ENCODE data around the gene C16orf92.
A peak's percentile ranks its signal among the peaks of the same experiment; 100 is the strongest.

Gene C16orf92

GRCh38 chr16:30060836-30061554, 38.0 kb downstream of the C16orf92 start:
- peak overlapping the region; percentile 69 for H3K27ac ChIP-seq
- TF ChIP-seq, protein P1, sequence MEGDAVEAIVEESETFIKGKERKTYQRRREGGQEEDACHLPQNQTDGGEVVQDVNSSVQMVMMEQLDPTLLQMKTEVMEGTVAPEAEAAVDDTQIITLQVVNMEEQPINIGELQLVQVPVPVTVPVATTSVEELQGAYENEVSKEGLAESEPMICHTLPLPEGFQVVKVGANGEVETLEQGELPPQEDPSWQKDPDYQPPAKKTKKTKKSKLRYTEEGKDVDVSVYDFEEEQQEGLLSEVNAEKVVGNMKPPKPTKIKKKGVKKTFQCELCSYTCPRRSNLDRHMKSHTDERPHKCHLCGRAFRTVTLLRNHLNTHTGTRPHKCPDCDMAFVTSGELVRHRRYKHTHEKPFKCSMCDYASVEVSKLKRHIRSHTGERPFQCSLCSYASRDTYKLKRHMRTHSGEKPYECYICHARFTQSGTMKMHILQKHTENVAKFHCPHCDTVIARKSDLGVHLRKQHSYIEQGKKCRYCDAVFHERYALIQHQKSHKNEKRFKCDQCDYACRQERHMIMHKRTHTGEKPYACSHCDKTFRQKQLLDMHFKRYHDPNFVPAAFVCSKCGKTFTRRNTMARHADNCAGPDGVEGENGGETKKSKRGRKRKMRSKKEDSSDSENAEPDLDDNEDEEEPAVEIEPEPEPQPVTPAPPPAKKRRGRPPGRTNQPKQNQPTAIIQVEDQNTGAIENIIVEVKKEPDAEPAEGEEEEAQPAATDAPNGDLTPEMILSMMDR (conservative IDR thresholded peaks at IDR 0.05) = no peak
- no peak for TF ChIP-seq ZFX (IDR thresholded peaks at IDR 0.05)

DNA sequence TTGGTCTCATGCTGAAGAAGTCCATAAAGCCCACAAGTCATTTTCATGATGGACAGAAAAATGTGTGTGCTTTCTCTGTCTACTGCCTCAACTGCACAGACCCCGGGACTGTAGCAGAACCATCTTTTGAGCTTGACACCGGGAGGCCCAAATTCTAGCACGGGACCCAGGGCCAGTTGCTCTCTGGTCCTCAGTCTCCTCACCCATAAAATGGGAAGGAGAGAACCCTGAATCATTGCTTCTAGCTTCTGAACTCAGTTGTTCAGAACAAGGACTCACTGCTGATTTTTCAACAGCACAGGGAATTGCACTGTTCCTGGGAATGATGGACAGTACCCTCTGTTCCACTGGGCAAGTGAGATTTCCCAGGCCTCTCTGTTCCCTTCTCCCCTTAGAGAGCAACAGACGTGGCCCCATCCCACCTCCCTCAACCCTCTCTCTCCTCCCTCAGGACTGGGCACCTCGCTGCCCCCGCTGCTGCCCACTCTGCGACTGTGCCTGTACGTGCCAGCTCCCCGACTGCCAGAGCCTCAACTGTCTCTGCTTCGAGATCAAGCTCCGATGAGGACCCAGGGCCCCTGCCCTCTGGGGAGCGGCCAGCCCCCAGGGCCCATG, 40.4 kb downstream of the C16orf92 start:
- TF ChIP-seq, protein P1 (conservative IDR thresholded peaks at IDR 0.05) = no peak
- no peak for TF ChIP-seq ZFX (IDR thresholded peaks at IDR 0.05)
- H3K27ac ChIP-seq = peak overlapping the region; percentile 98

DNA sequence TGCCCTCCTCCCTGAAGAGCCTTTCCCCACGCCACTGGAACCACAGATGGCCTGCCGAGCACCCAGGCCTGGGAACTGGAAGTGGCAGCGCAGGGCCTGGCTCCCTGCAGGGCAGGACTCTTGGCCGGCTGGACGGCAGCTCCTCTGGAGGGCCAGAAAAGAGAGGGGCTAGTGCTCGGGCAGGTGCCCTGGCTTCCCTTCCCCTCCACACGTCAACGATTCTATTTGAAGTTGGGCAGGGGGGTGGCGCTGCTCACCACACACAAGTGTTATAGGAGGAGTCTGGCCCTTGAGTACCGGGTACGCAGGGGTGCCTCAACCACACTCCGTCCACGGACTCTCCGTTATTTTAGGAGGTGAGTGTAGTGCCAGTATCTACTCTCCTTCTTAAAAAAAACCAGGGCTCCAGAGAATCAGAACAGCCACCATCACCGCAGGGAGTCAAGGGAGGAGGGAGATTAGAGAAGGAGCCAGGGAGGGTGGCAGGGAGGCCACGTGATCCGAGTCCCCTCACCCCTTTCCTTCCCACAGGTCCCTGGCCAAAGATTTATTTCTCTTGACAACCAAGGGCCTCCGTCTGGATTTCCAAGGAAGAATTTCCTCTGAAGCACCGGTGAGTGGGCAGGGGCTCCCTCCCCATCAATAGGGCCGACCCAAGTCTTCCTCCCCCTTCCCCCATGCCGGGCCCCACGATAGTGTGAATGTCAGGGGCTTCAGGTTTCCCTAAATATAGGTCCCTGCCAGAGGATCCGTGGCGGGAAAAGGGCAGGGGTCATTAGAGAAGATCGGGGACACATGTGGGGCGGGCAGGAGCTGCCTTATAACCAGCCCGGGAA, 41.1 kb downstream of the C16orf92 start:
- H3K27ac ChIP-seq = peak overlapping the region; percentile 98
- TF ChIP-seq, protein P1 (conservative IDR thresholded peaks at IDR 0.05) = peak; percentile 37
- TF ChIP-seq ZFX (IDR thresholded peaks at IDR 0.05) = no peak; the same call in 1 of the 2 replicates

DNA sequence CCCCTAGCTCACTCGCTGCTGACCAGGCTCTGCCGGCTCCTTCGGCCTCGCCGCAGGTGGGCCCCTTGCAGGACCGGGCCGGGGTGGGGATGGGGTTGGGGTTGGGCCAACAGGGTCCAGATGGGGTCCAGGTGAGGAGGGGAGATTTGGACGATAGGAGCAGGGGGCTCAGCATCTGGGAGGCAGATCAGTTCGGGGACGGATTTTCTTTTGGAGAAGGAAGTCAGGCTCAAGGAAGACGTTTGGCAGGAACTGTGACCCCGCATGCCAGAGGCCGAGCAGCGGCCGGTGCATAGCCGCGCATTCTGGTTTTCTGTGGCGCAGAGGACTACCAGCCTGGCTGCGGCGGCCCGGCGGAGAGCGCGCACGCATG, 41.7 kb downstream of the C16orf92 start:
- H3K27ac ChIP-seq = peak overlapping the region; percentile 98
- TF ChIP-seq ZFX (IDR thresholded peaks at IDR 0.05) = no peak
- TF ChIP-seq, protein P1 (conservative IDR thresholded peaks at IDR 0.05) = no peak

DNA sequence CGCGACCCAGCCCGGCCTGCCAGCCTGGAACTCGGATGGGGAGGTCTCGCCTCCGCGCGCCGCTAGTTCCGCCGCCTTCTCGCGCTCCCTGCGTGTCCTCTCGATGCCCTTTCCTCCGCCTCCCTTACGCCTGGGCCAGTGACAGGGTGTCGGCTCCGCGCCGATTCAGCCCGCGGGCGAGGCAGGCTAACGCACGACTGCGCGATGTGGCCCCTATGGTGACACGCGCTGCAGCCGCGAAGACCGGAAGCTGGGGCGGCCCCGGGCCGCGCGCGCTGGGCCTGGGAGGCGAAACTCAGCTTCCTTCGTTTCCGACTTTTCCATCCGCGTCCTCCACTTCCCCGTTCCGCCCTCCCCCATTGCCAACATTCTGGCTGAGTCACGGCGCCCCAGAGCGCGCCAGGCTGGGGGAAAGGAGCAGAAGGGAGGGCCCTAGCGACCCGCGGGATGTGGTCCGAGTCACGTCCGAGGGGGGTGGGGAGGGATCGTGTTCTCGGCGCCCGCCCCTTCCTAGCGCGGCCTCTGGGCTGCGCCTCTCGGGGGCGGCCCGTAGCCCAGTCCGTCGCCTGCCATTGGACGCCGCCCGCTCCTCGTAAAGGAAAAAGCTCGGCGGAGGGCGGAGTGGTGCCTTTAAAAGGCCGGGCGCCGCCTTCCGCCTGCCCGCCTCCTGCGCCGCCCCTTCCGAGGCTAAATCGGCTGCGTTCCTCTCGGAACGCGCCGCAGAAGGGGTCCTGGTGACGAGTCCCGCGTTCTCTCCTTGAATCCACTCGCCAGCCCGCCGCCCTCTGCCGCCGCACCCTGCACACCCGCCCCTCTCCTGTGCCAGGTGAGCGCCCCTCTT, 42.3 kb downstream of the C16orf92 start, which contains the start of gene ALDOA:
TSS of gene ALDOA (plus strand) at position 659 of the 841 bp plus-strand sequence. CDS start 1,138 bp downstream, outside the sequence.
- TF ChIP-seq ZFX (IDR thresholded peaks at IDR 0.05) = peak; percentile 62; the same call in 1 of the 2 replicates
- TF ChIP-seq, protein P1 (conservative IDR thresholded peaks at IDR 0.05) = no peak
- H3K27ac ChIP-seq = peak within 1 kb of the TSS; percentile 98

DNA sequence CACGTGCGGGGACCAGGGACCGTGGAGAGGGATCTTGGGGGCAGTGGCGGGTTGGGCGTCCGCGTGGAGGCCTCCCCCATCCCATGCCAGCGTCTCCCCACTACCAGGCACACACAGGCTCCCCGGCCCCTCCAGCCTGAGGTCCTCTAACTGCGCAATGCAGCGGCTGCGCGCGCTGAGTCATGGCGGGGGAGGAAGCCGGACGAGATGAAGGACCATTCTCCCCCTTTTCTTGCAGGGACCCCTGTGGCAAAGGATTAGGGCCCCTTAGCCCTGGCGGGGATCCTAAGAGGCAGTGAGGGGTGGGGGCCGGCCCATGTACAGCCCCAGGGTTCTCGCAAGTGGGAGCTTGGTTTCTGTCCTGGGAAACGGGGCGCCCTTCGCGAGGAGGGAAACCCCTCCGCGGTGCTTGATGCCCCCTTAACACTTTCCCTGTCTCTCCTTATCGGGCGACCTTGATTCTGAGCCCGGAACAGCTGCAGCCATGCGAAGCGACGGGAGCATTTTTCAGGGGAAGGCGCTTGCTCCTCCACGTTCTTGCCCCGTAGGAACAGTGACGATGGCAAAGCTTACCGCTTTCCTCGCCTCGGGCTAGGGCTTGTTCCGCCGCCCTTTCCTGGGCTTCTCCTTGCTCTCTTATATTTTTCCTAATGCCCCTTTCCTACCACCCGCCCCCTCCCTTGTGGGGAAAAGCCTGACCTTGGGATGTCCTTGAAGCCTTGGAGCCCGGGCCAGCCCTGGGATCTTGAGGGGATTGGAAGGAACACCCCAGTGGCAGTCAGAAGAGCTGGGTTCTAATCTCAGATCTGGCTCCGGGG, 43.2 kb downstream of the C16orf92 start:
- TF ChIP-seq, protein P1 (conservative IDR thresholded peaks at IDR 0.05) = no peak
- TF ChIP-seq ZFX (IDR thresholded peaks at IDR 0.05) = no peak
- H3K27ac ChIP-seq = peak overlapping the region; percentile 98
